Subcutaneous adipose tissue (tissue), 4 donors: ENCODE data around the gene LRRC70. TPM values are rescaled to one million over a fixed set of nuclear protein-coding genes. Genes with fewer than 3 reads are reported as not detected.

Experiments
- CTCF ChIP-seq: fragments of 450-650 bp; IDR thresholded peaks from one replicate; pipeline ENCODE4 v1.5.1; 2016; ENCODE audit warnings: low read depth, mild to moderate bottlenecking, control low read depth, antibody characterized with exemption, moderate library complexity
- total RNA-seq, 4 donors: library from RNA; depleted of rRNA; stranded (reverse); fragments of >200 nt; gene quantifications; one replicate each; pipeline ENCODE4 v1.1.0, GENCODE V29; 2016

Gene LRRC70
- total RNA-seq, 4 donors from 2014 or later = 6.6 to 14.2 (median 11.3) TPM

- TF ChIP-seq CTCF = no peak
These were observed 15.8 kb upstream of the LRRC70 start for GRCh38 chr5:62562867-62563266.

- no peak for TF ChIP-seq CTCF
These were observed 14.5 kb upstream of the LRRC70 start for GRCh38 chr5:62564101-62564500.

- TF ChIP-seq CTCF = no peak
These were observed 10.5 kb upstream of the LRRC70 start for GRCh38 chr5:62568143-62568542.

- TF ChIP-seq CTCF = no peak
These were observed 9.7 kb upstream of the LRRC70 start for GRCh38 chr5:62568800-62569432.

GRCh38 chr5:62569470-62569869 is 9.1 kb upstream of the LRRC70 start:
- TF ChIP-seq CTCF = no peak

- no peak for TF ChIP-seq CTCF
These were observed 5.6 kb upstream of the LRRC70 start for GRCh38 chr5:62572918-62573514.

- no peak for TF ChIP-seq CTCF
These were observed 4.0 kb upstream of the LRRC70 start for GRCh38 chr5:62574599-62574998.
